GM06990 (cell line): Measurements from ENCODE around the gene ATXN1L.

Experiments
- DNase-seq: peaks from one replicate; pipeline ENCODE4 v3.0.0-alpha.2; 2011; ENCODE audit not compliant: insufficient read length; ENCODE audit errors: extremely low read depth
- H3K27me3 ChIP-seq: replicated peaks from 2 replicates; pipeline ENCODE4 v1.6.0; 2011; ENCODE audit warnings: low read length; ENCODE audit not compliant: control insufficient read depth, insufficient read depth
- H3K36me3 ChIP-seq: 2 replicates; pipeline ENCODE4 v1.5.1; 2011; ENCODE audit warnings: low read length; ENCODE audit not compliant: control insufficient read depth, insufficient read depth
- H3K4me3 ChIP-seq: replicated peaks from 2 replicates; pipeline ENCODE4 v1.5.1; 2011; ENCODE audit warnings: low read depth, mild to moderate bottlenecking, control low read depth, low read length
- CTCF ChIP-seq: IDR thresholded peaks from 2 replicates; pipeline ENCODE4 v1.5.1; 2011; ENCODE audit warnings: low read length, control low read depth, mild to moderate bottlenecking, inconsistent platforms; ENCODE audit not compliant: insufficient read depth, poor library complexity, severe bottlenecking

The ATXN1L gene

GRCh38 chr16:71882505-71883167 is 36.9 kb downstream of the ATXN1L start:
- Histone ChIP-seq H3K27me3 (no peaks in the 10 kb centered on the region), H3K4me3 (peak overlapping the region; percentile 84), H3K36me3 (no peaks in the 10 kb centered on the region; the same call in 1 of the 2 replicates)
- peak; percentile 55 for DNase-seq
- peak; percentile 82 for TF ChIP-seq CTCF

- peak; percentile 56 for TF ChIP-seq CTCF
- peak; percentile 42 for DNase-seq
- H3K36me3 ChIP-seq, result no peaks in the 10 kb centered on the region; the same call in 1 of the 2 replicates
- H3K27me3 ChIP-seq, result no peaks in the 10 kb centered on the region
- peak overlapping the region; percentile 84 for H3K4me3 ChIP-seq
Measured at GRCh38 chr16:71883168-71883848, 37.5 kb downstream of the ATXN1L start.

GRCh38 chr16:71883849-71884638 is 38.3 kb downstream of the ATXN1L start, which contains the start of gene ZNF821:
Gene ZNF821, minus strand, starts transcription at chr16:71884182. Its CDS starts 4,236 bp downstream, at chr16:71879946.
- H3K4me3 ChIP-seq, result peak within 1 kb of the TSS; percentile 84
- no peak for TF ChIP-seq CTCF
- DNase-seq, result peak; percentile 89
- H3K27me3 ChIP-seq, result no peaks in the 10 kb centered on the region
- no peaks in the 10 kb centered on the region for H3K36me3 ChIP-seq

- DNase-seq, result no peak
- Histone ChIP-seq H3K27me3 (no peaks in the 10 kb centered on the region), H3K36me3 (no peaks in the 10 kb centered on the region), H3K4me3 (no peak overlapping the region)
- TF ChIP-seq CTCF, result no peak
Measured at GRCh38 chr16:71885261-71885650, 39.5 kb downstream of the ATXN1L start.

GRCh38 chr16:71889147-71889546 is 43.4 kb downstream of the ATXN1L start:
- Histone ChIP-seq H3K36me3 (no peaks in the 10 kb centered on the region), H3K4me3 (no peak overlapping the region), H3K27me3 (no peaks in the 10 kb centered on the region)
- TF ChIP-seq CTCF, result no peak
- DNase-seq, result no peak
